Fibroblast of lung (primary cell): ENCODE data around the gene SNRK. TPM values are rescaled to one million over a fixed set of nuclear protein-coding genes. Genes with fewer than 3 reads are reported as not detected.

Experiments
- DNase-seq, 2 donors: peaks; one replicate each; pipeline versions ENCODE4 v3.0.0 to v3.0.0-alpha.2; 2010; ENCODE audit warnings: low read depth in 2 of 2
- H2AFZ ChIP-seq: 2 replicates; pipeline ENCODE4 v1.5.1; 2012; ENCODE audit warnings: low read length, control low read depth, inconsistent platforms
- H3K27ac ChIP-seq: 2 replicates; pipeline ENCODE4 v1.5.1; 2011; ENCODE audit warnings: low read length, control low read depth; ENCODE audit not compliant: insufficient read depth
- H3K27me3 ChIP-seq: 2 replicates; pipeline ENCODE4 v1.5.1; 2011; ENCODE audit warnings: mild to moderate bottlenecking, low read length; ENCODE audit not compliant: control insufficient read depth, insufficient read depth
- H3K36me3 ChIP-seq: 2 replicates; pipeline ENCODE4 v1.5.1; 2011; ENCODE audit warnings: low read length; ENCODE audit not compliant: control insufficient read depth, insufficient read depth
- H3K4me1 ChIP-seq: 2 replicates; pipeline ENCODE4 v1.5.1; 2011; ENCODE audit warnings: low read length; ENCODE audit not compliant: control insufficient read depth, insufficient read depth; ENCODE audit errors: extremely low read depth
- H3K4me2 ChIP-seq: 2 replicates; pipeline ENCODE4 v1.5.1; 2011; ENCODE audit warnings: low read length, control low read depth; ENCODE audit not compliant: insufficient read depth; ENCODE audit errors: extremely low read depth
- H3K4me3 ChIP-seq, 4 experiments: fragments of 200-600 bp in 1 of 4; sonication (generic) in 1 of 4; replicated peaks in 1 of 4; 2 replicates each; pipeline ENCODE4 v1.5.1; 2011 to 2016; ENCODE audit warnings: low read length in 4 of 4, low read depth in 3 of 4, mild to moderate bottlenecking in 3 of 4, control low read depth in 2 of 4, inconsistent platforms in 1 of 4, mixed read lengths in 1 of 4; ENCODE audit not compliant: insufficient read depth in 1 of 4; ENCODE audit errors: control extremely low read depth in 1 of 4
- H3K79me2 ChIP-seq: 2 replicates; pipeline ENCODE4 v1.5.1; 2012; ENCODE audit warnings: mild to moderate bottlenecking, low read length, inconsistent platforms; ENCODE audit not compliant: control insufficient read depth, insufficient read depth
- H3K9ac ChIP-seq: 2 replicates; pipeline ENCODE4 v1.5.1; 2011; ENCODE audit warnings: mild to moderate bottlenecking, low read length, control low read depth; ENCODE audit not compliant: insufficient read depth
- H3K9me3 ChIP-seq: 2 replicates; pipeline ENCODE4 v1.5.1; 2012; ENCODE audit warnings: low read depth, low read length; ENCODE audit not compliant: control insufficient read depth, insufficient read depth
- H4K20me1 ChIP-seq: 2 replicates; pipeline ENCODE4 v1.5.1; 2011; ENCODE audit warnings: low read length; ENCODE audit not compliant: control insufficient read depth, insufficient read depth; ENCODE audit errors: extremely low read depth
- CTCF ChIP-seq, 2 donors: IDR thresholded peaks in 1 of 2; conservative IDR thresholded peaks in 1 of 2; 1 replicate in 1 of 2; 2 replicates in 1 of 2; pipeline ENCODE4 v1.5.1; 2011 to 2012; ENCODE audit warnings: low read length in 2 of 2, control low read depth in 1 of 2, inconsistent platforms in 1 of 2, low read depth in 1 of 2, mild to moderate bottlenecking in 1 of 2
- EZH2 ChIP-seq: IDR thresholded peaks from 2 replicates; pipeline ENCODE4 v1.5.1; 2012; ENCODE audit warnings: low read length, control low read depth, mild to moderate bottlenecking; ENCODE audit errors: missing control alignments
- polyA plus RNA-seq, 2 donors: library from polyadenylated mRNA; depleted of rRNA in 1 of 2; stranded (reverse) in 1 of 2; unstranded in 1 of 2; fragments of >200 nt; gene quantifications; 2 replicates each; pipeline ENCODE4 v1.2.1, GENCODE V29; 2011 to 2012; ENCODE audit warnings: missing spikeins in 1 of 2
- total RNA-seq: library from RNA; depleted of rRNA; stranded (reverse); fragments of >200 nt; gene quantifications from 2 replicates; pipeline ENCODE4 v1.2.1, GENCODE V29; 2014

The SNRK gene
- total and polyA plus RNA-seq, 2 donors (not counting 1 experiment from before 2014, with no cell fraction given): 11.9 to 22.6 TPM

GRCh38 chr3:43361077-43361476 lies 74.7 kb downstream of the SNRK start:
- no peak for DNase-seq
- no peak for TF ChIP-seq CTCF (conservative IDR thresholded peaks at IDR 0.05 in 1 of 2, IDR thresholded peaks at IDR 0.05 in 1 of 2; ENCODE audit: low read depth in 1 of 2, low read length in 2 of 2)
- TF ChIP-seq EZH2: no peak
- Histone ChIP-seq H3K9ac (no peak overlapping the region), H2AFZ (no peak overlapping the region), H4K20me1 (no peaks in the 10 kb centered on the region), H3K27me3 (no peaks in the 10 kb centered on the region), H3K4me3 (no peak overlapping the region), H3K9me3 (no peaks in the 10 kb centered on the region), H3K4me2 (no peak overlapping the region), H3K79me2 (no peaks in the 10 kb centered on the region), H3K36me3 (peaks cover 3% of the 10 kb centered on the region), H3K27ac (no peak overlapping the region), H3K4me1 (peaks cover 2% of the 10 kb centered on the region)

GRCh38 chr3:43362183-43362582 lies 75.8 kb downstream of the SNRK start:
- Histone ChIP-seq H3K9ac (no peak overlapping the region), H2AFZ (no peak overlapping the region), H3K36me3 (peaks cover 3% of the 10 kb centered on the region), H3K4me1 (peaks cover 2% of the 10 kb centered on the region), H3K9me3 (no peaks in the 10 kb centered on the region), H3K27me3 (no peaks in the 10 kb centered on the region), H3K4me2 (no peak overlapping the region), H3K4me3 (no peak overlapping the region), H3K27ac (no peak overlapping the region), H4K20me1 (no peaks in the 10 kb centered on the region), H3K79me2 (no peaks in the 10 kb centered on the region)
- no peak for DNase-seq
- TF ChIP-seq EZH2: no peak
- TF ChIP-seq CTCF (conservative IDR thresholded peaks at IDR 0.05 in 1 of 2, IDR thresholded peaks at IDR 0.05 in 1 of 2; ENCODE audit: low read depth in 1 of 2, low read length in 2 of 2): no peak

- Histone ChIP-seq H3K4me2 (no peak overlapping the region), H3K79me2 (no peaks in the 10 kb centered on the region), H3K4me1 (peaks cover 2% of the 10 kb centered on the region), H3K36me3 (peaks cover 3% of the 10 kb centered on the region), H3K4me3 (no peak overlapping the region), H3K27me3 (no peaks in the 10 kb centered on the region), H2AFZ (no peak overlapping the region), H3K27ac (no peak overlapping the region), H3K9ac (no peak overlapping the region), H4K20me1 (no peaks in the 10 kb centered on the region), H3K9me3 (no peaks in the 10 kb centered on the region)
- no peak for TF ChIP-seq CTCF (conservative IDR thresholded peaks at IDR 0.05 in 1 of 2, IDR thresholded peaks at IDR 0.05 in 1 of 2; ENCODE audit: low read depth in 1 of 2, low read length in 2 of 2)
- TF ChIP-seq EZH2: no peak
- no peak for DNase-seq
These were observed 76.6 kb downstream of the SNRK start for GRCh38 chr3:43362961-43363360.
